ENCODE results near the gene HOXA7. TPM values are rescaled to one million over a fixed set of nuclear protein-coding genes. Genes with fewer than 3 reads are reported as not detected.

HOXA7 gene
- total and polyA plus RNA-seq, 4 donors: 1.0 to 2.2 (median 1.4) TPM

- peaks cover 0 to 34% (median 1%) of the 10 kb centered on the region in 4 donors for H3K36me3 ChIP-seq (ENCODE audit: control insufficient read depth in 4 of 4, insufficient read depth in 4 of 4, low read length in 4 of 4)
- peak overlapping the region; percentile 15 for H3K4me3 ChIP-seq
- no peak for ATAC-seq (ENCODE audit: insufficient read depth, low FRiP score)
- H3K4me1 ChIP-seq (ENCODE audit: control insufficient read depth in 5 of 5, insufficient read depth in 5 of 5, low read length in 5 of 5): peaks cover 0 to 90% (median 1%) of the 10 kb centered on the region in 5 donors
- WGBS, 2 donors: 46 to 60% methylated on average over 7 of the region's 7 CpGs
- peaks cover 0 to 2% (median 0%) of the 10 kb centered on the region in 4 donors for H3K9me3 ChIP-seq (ENCODE audit: control insufficient read depth in 4 of 4, insufficient read depth in 3 of 4, low read length in 3 of 4)
- peak overlapping the region; percentile 46 to 83 for H3K9ac ChIP-seq (ENCODE audit: insufficient read depth in 1 of 2, low read length in 2 of 2)
- peak overlapping the region in 1 of 2 donors; percentile 86 for H3K27ac ChIP-seq (ENCODE audit: low read depth in 1 of 2, low read length in 1 of 2)
- peak in 1 of 3 donors; percentile 70 for DNase-seq
- no peak for TF ChIP-seq CTCF (IDR thresholded peaks at IDR 0.05; ENCODE audit: control extremely low read depth, extremely low read depth)
- peaks cover 0 to 66% (median 5%) of the 10 kb centered on the region in 3 donors for H3K27me3 ChIP-seq (ENCODE audit: control insufficient read depth in 3 of 3, insufficient read depth in 3 of 3, low read length in 2 of 3)
Observed at GRCh38 chr7:27121684-27122076, 34.8 kb downstream of the HOXA7 start.

GRCh38 chr7:27119412-27119911 lies 37.0 kb downstream of the HOXA7 start:
- 0 to 21% methylated on average over 1 of the region's 1 CpG for WGBS, 2 donors
- H3K27me3 ChIP-seq (ENCODE audit: control insufficient read depth in 3 of 3, insufficient read depth in 3 of 3, low read length in 2 of 3): peaks cover 0 to 54% (median 5%) of the 10 kb centered on the region in 3 donors
- peaks cover 0 to 67% (median 1%) of the 10 kb centered on the region in 5 donors for H3K4me1 ChIP-seq (ENCODE audit: control insufficient read depth in 5 of 5, insufficient read depth in 5 of 5, low read length in 5 of 5)
- TF ChIP-seq CTCF (IDR thresholded peaks at IDR 0.05; ENCODE audit: control extremely low read depth, extremely low read depth): no peak
- peak overlapping the region in 1 of 2 donors; percentile 100 for H3K9ac ChIP-seq (ENCODE audit: insufficient read depth in 1 of 2, low read length in 2 of 2)
- H3K36me3 ChIP-seq (ENCODE audit: control insufficient read depth in 4 of 4, insufficient read depth in 4 of 4, low read length in 4 of 4): peaks cover 0 to 39% (median 1%) of the 10 kb centered on the region in 4 donors
- ATAC-seq (ENCODE audit: insufficient read depth, low FRiP score): no peak
- no peak for DNase-seq
- peak overlapping the region in 1 of 2 donors; percentile 55 for H3K27ac ChIP-seq (ENCODE audit: low read depth in 1 of 2, low read length in 1 of 2)
- H3K4me3 ChIP-seq: no peak overlapping the region
- H3K9me3 ChIP-seq (ENCODE audit: control insufficient read depth in 4 of 4, insufficient read depth in 3 of 4, low read length in 3 of 4): peaks cover 0 to 2% (median 0%) of the 10 kb centered on the region in 4 donors

- Histone ChIP-seq H3K4me3 (peak overlapping the region; percentile 30), H3K4me1 (ENCODE audit: control insufficient read depth in 5 of 5, insufficient read depth in 5 of 5, low read length in 5 of 5) (peaks cover 0 to 61% (median 1%) of the 10 kb centered on the region in 5 donors), H3K36me3 (ENCODE audit: control insufficient read depth in 4 of 4, insufficient read depth in 4 of 4, low read length in 4 of 4) (peaks cover 0 to 39% (median 1%) of the 10 kb centered on the region in 4 donors), H3K27ac (ENCODE audit: low read depth in 1 of 2, low read length in 1 of 2) (peak overlapping the region in 1 of 2 donors; percentile 75), H3K9me3 (ENCODE audit: control insufficient read depth in 4 of 4, insufficient read depth in 3 of 4, low read length in 3 of 4) (peaks cover 0 to 2% (median 0%) of the 10 kb centered on the region in 4 donors), H3K9ac (ENCODE audit: insufficient read depth in 1 of 2, low read length in 2 of 2) (peak overlapping the region in 1 of 2 donors; percentile 100), H3K27me3 (ENCODE audit: control insufficient read depth in 3 of 3, insufficient read depth in 3 of 3, low read length in 2 of 3) (peaks cover 0 to 47% (median 5%) of the 10 kb centered on the region in 3 donors)
- DNase-seq (peak in 1 of 3 donors; percentile 18), ATAC-seq (ENCODE audit: insufficient read depth, low FRiP score) (no peak)
- TF ChIP-seq CTCF (IDR thresholded peaks at IDR 0.05; ENCODE audit: control extremely low read depth, extremely low read depth): no peak
- 33 to 72% methylated on average over 3 of the region's 3 CpGs for WGBS, 2 donors
Observed at GRCh38 chr7:27118580-27118979, 37.9 kb downstream of the HOXA7 start.
